Breast epithelium (tissue), 4 donors: Measurements from ENCODE around the gene ABHD5. TPM values are rescaled to one million over a fixed set of nuclear protein-coding genes. Genes with fewer than 3 reads are reported as not detected.

ENCODE experiments used
- DNase-seq, 2 donors: peaks; one replicate each; pipeline ENCODE4 v3.0.0-alpha.2; 2019; ENCODE audit warnings: low spot score in 2 of 2
- H3K27ac ChIP-seq, 2 donors: fragments of 200-600 bp; sonication (generic) in 1 of 2; one replicate each; pipeline ENCODE4 v1.5.1; 2016 to 2019; ENCODE audit warnings: mild to moderate bottlenecking in 1 of 2
- H3K27me3 ChIP-seq, 2 donors: fragments of 200-600 bp; sonication (generic) in 1 of 2; one replicate each; pipeline versions ENCODE4 v1.5.1 to v1.6.0; 2017 to 2019; ENCODE audit warnings: control low read depth in 1 of 2, mild to moderate bottlenecking in 1 of 2
- H3K36me3 ChIP-seq: fragments of 200-600 bp; one replicate; pipeline ENCODE4 v1.5.1; 2019
- H3K4me1 ChIP-seq, 2 donors: fragments of 200-600 bp; sonication (generic); one replicate each; pipeline ENCODE4 v1.5.1; 2016 to 2019; ENCODE audit warnings: control low read depth in 1 of 2
- H3K4me3 ChIP-seq, 3 donors: fragments of 200-600 bp; sonication (generic); 1 replicate in 2 of 3; 2 replicates in 1 of 3; pipeline ENCODE4 v1.5.1; 2016 to 2019; ENCODE audit warnings: mild to moderate bottlenecking in 3 of 3, moderate library complexity in 2 of 3
- H3K9me3 ChIP-seq, 2 donors: fragments of 200-600 bp; sonication (generic) in 1 of 2; one replicate each; pipeline ENCODE4 v1.5.1; 2016 to 2019; ENCODE audit warnings: control low read depth in 1 of 2
- POLR2A ChIP-seq: fragments of 450-650 bp; IDR thresholded peaks from one replicate; pipeline ENCODE4 v1.6.1; 2016; ENCODE audit warnings: antibody characterized with exemption, mild to moderate bottlenecking, moderate library complexity
- POLR2AphosphoS5 ChIP-seq, 3 donors: sonication (generic); formaldehyde crosslinking; IDR thresholded peaks; one replicate each; pipeline ENCODE4 v1.6.1; 2017; ENCODE audit warnings: antibody characterized with exemption in 3 of 3
- intact Hi-C: fragments of 100-400 bp; cut with DNase I; formaldehyde crosslinking; loops from one replicate; pipeline ENCODE4 v1.15.1; 2023; ENCODE audit warnings: low total_unique reads
- total RNA-seq, 3 donors: library from RNA; depleted of rRNA; stranded (reverse); fragments of >200 nt; gene quantifications; one replicate each; pipeline ENCODE4 v1.1.0, GENCODE V29; 2016
- TF ChIP-seq, protein P1 (sequence below), 3 donors: fragments of 450-650 bp; IDR thresholded peaks; one replicate each; pipeline ENCODE4 v1.5.1; 2016 to 2017; ENCODE audit warnings: antibody characterized with exemption in 3 of 3, mild to moderate bottlenecking in 3 of 3, moderate library complexity in 3 of 3

The ABHD5 gene
- total RNA-seq, 3 donors from 2014 or later: 40.0 to 99.9 (median 47.9) TPM

DNA sequence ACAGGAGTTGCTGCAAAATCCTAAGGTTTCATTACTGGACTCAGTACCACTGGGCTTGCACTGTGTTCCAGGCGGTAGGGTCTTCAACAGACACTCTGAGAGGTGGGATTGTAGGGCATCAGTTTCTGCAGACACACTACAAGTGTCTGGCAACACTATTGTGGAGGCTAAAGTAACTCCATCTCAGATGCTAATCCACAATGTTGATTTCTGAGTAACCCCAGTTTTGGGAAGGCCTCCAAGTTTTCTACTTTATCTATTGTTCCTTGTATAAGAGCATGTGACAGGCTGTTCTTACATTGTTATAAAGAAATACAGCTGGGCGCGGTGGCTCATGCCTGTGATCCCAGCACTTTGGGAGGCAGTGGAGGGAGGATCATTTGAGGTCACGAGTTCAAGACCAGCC lies 2.5 kb upstream of the ABHD5 start:
- Histone ChIP-seq H3K9me3 (no peaks in the 10 kb centered on the region), H3K36me3 (no peaks in the 10 kb centered on the region), H3K27me3 (no peaks in the 10 kb centered on the region), H3K27ac (no peak overlapping the region), H3K4me1 (no peaks in the 10 kb centered on the region), H3K4me3 (no peak overlapping the region)
- intact Hi-C loops: loop anchor here (10.0 kb wide), 1 partner anchor 357 kb away; no protein-coding TSS in a partner anchor
- no peak for DNase-seq
- TF ChIP-seq POLR2AphosphoS5 (IDR thresholded peaks at IDR 0.05) (no peak), POLR2A (no peak)
- TF ChIP-seq, protein P1, sequence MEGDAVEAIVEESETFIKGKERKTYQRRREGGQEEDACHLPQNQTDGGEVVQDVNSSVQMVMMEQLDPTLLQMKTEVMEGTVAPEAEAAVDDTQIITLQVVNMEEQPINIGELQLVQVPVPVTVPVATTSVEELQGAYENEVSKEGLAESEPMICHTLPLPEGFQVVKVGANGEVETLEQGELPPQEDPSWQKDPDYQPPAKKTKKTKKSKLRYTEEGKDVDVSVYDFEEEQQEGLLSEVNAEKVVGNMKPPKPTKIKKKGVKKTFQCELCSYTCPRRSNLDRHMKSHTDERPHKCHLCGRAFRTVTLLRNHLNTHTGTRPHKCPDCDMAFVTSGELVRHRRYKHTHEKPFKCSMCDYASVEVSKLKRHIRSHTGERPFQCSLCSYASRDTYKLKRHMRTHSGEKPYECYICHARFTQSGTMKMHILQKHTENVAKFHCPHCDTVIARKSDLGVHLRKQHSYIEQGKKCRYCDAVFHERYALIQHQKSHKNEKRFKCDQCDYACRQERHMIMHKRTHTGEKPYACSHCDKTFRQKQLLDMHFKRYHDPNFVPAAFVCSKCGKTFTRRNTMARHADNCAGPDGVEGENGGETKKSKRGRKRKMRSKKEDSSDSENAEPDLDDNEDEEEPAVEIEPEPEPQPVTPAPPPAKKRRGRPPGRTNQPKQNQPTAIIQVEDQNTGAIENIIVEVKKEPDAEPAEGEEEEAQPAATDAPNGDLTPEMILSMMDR (IDR thresholded peaks at IDR 0.05): no peak

DNA sequence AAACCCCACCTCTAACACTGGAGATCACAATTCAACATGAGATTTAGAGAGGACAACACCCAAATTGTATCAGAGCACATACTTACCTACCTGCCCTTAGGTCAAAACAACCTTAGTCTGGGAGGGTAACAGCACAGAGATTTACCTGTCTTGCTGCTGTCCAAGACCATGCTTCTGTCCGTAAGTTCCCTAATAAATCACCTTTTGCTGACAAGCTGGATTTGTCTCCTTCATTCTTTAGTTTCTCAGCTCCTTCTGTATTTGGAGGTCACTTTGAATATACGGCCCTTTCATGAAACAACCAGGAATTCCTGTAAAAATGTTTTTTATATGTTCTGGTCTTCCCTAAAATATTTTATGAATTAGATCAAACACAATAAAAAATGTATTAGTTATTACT lies 1.6 kb upstream of the ABHD5 start:
- TF ChIP-seq, protein P1 (IDR thresholded peaks at IDR 0.05): no peak
- no peak for TF ChIP-seq POLR2A
- no peak for DNase-seq
- H3K27ac ChIP-seq: peak overlapping the region in 1 of 2 donors; percentile 95
- H3K4me1 ChIP-seq: no peaks in the 10 kb centered on the region
- H3K27me3 ChIP-seq: no peaks in the 10 kb centered on the region
- H3K36me3 ChIP-seq: no peaks in the 10 kb centered on the region
- no peaks in the 10 kb centered on the region for H3K9me3 ChIP-seq
- no peak overlapping the region for H3K4me3 ChIP-seq
- intact Hi-C loops: loop anchor here (10.0 kb wide), 1 partner anchor 356 kb away; no protein-coding TSS in a partner anchor

DNA sequence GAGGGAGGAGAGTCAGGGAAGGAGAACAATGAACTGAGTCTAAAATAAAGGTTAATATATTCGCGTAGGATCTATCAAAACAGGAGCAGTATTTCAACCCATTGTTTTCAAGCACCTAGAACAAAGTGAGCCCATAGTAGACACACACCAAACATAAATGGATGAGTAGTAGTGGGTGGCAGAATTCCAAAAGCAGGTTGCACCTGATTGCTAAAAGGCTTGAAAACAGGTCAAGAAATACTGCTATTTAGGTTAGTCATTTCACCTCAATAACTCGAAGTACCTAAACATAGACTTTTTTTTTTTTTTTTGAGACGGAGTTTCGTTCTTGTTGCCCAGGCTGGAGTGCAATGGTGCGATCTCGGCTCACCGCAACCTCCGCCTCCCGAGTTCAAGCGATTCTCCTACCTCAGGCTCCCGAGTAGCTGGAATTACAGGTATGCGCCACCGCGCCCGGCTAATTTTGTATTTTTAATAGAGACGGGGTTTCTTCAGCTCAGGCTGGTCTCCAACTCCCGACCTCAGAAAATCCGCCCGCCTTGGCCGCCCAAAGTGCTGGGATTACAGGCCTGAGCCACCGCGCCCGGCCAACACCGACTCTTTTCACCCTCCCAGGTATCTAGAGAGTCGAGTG lies 855 bp upstream of the ABHD5 start:
- no peaks in the 10 kb centered on the region for H3K36me3 ChIP-seq
- DNase-seq: no peak

DNA sequence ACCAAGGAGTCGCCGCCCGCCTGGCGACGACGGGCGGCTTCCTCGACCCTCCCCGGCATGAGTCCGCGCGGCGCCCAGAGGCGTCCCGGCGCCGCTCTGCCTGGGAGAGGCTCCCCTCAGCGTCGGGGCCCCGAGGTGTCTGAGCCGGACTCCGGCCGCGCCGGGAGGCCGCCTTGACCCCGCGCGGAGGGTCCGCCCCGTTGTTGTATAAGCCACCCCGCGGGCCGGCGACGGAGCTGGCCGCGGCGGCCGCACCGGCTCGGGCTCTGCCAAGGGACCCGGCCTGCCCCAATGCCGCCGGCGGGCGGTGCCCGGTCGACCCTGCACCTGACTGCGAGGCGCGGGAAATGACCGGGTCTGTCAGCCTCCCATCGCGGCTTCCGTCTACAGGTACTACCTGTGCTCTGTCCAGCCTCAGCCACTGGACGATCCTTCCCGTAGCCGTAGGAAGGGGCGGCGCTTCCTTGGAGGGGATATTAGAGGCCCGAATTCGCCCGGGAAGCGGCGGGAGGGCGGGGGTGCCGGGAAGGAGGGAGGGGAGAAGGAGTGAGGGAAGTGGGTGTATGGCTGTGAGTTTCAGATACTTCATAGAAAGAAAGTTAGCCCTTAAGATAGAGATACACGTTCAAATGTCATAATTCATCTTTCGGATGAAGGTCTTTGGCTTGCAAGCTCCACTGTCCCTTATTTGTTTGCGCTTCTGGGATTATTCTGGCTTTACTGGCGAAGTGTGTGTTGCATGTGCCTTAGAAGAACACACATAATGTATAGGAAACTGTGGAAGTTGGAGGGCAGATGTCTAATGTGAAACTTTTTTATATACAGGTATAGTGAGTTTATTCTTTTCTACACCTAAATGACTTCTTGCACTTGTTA lies 620 bp downstream of the ABHD5 start:
- Histone ChIP-seq H3K27me3 (no peaks in the 10 kb centered on the region), H3K36me3 (no peaks in the 10 kb centered on the region), H3K27ac (peak overlapping the region; percentile 95 to 99), H3K9me3 (no peaks in the 10 kb centered on the region), H3K4me3 (peak overlapping the region; percentile 81 to 95 (median 94)), H3K4me1 (peaks cover 0 to 7% of the 10 kb centered on the region in 2 donors)
- intact Hi-C loops: no loop called here
- TF ChIP-seq, protein P1 (IDR thresholded peaks at IDR 0.05): peak in 1 of 3 donors; percentile 8
- TF ChIP-seq POLR2AphosphoS5 (IDR thresholded peaks at IDR 0.05): no peak
- no peak for TF ChIP-seq POLR2A
- DNase-seq: peak; percentile 59 to 73

More for the DNA sequence above, 855 bp upstream of the ABHD5 start:
- TF ChIP-seq POLR2A: no peak
- TF ChIP-seq, protein P1 (IDR thresholded peaks at IDR 0.05): no peak
- TF ChIP-seq POLR2AphosphoS5 (IDR thresholded peaks at IDR 0.05): no peak
- peaks cover 0 to 3% of the 10 kb centered on the region in 2 donors for H3K4me1 ChIP-seq
- intact Hi-C loops: loop anchor here (10.0 kb wide), 1 partner anchor 355 kb away; no protein-coding TSS in a partner anchor
- H3K9me3 ChIP-seq: no peaks in the 10 kb centered on the region
- H3K4me3 ChIP-seq: peak overlapping the region; percentile 81 to 95 (median 94)
- no peaks in the 10 kb centered on the region for H3K27me3 ChIP-seq
- H3K27ac ChIP-seq: peak overlapping the region; percentile 95 to 99
